T-helper 1 cell (primary cell): Measurements from ENCODE around the gene NMBR.
"Not testable (repeated sequence)": the region's sequence is repeated elsewhere in the genome, so short reads cannot be mapped to it uniquely, and the experiment has no call there.

ENCODE experiments used
- DNase-seq, 5 donors: peaks; one replicate each; pipeline ENCODE4 v3.0.0-alpha.2; 2012 to 2020

The NMBR gene

DNA sequence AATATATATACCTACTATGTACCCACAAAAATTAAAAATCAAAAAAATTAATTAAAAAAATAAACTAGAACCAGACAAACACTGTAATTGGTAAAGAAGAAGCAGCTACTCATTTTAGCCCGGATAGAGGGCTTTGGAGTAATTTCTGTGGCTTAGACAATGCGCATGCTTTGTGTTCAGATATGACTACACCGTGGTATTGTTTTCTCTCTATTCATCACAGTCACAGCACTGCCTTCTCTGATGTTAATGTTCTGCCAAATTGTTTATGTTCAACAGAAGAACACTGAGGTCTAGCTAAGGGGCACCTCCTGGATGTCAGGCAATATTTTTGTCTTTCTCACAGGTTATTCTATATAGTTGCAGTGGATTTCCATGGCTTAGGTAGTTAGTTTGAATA, 91.7 kb downstream of the NMBR start:
- peak in 1 of 5 donors; percentile 3 for DNase-seq

DNA sequence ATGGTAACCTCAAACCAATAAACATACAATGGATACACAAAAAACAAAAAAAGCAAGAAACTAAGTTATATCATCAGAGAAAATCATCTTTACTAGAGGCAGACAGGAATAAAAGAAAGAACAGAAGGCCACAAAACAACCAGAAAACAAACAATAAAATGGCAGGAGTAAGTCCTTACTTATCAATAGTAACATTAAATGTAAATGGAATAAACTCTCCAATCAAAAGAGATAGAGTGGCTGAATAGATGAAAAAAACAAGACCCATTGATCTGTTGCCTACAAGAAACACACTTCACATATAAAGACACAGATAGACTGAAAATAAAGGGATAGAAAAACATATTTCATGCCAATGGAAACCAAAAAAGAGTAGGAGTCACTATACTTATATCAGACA, 95.5 kb downstream of the NMBR start:
- no peak for DNase-seq

DNA sequence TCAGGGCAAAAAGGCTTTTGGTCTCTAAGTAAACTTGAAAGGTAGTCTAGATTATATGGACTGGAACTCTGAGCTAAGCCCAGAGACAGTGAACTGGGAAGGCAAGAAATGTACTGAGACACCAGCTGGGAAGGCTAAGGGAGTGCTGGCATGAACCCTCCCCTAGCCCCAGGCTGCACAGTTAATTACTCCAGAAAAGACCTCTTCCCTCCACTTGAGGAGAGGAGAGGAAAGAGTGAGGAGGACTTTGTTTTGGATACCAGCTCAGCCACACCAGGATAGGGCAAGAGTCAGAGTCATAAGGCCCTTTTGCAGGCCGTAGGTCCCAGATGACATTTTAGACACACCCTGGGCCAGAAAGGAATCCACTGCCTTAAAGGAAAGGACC, 98.3 kb downstream of the NMBR start:
- DNase-seq: no peak

DNA sequence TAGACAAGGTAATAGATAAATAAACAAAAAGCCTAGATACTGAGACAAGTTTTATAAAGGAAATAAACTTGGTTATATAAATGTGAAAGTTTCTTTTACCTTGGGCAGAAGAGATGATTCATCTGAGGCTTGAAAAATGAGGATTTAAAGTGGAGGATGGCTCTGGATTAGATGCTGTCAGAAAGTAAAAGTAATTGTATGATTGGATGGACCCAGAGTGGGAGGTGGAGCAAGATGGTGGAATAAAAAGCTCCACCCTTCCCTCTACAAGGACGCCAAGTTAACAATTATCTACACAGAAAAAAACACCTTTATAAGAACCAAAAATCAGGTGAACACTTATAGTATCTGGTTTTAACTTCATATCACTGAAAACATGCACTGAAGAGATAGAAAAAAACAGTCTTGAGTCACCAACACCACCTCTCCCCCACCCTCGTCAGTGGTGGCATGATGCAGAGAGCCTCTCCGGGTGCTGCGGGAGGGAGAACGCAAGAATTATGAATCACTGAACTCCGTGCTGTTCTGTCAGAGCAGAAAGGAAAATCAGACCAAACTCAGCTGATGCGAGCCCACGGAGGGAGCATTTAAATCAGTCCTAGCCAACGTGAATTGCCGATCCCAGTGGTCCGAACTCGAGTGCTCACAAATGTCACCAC, 98.9 kb downstream of the NMBR start:
- no peak for DNase-seq

GRCh38 chr6:142045380-142046278, 101.3 kb downstream of the NMBR start:
- DNase-seq: no peak

DNA sequence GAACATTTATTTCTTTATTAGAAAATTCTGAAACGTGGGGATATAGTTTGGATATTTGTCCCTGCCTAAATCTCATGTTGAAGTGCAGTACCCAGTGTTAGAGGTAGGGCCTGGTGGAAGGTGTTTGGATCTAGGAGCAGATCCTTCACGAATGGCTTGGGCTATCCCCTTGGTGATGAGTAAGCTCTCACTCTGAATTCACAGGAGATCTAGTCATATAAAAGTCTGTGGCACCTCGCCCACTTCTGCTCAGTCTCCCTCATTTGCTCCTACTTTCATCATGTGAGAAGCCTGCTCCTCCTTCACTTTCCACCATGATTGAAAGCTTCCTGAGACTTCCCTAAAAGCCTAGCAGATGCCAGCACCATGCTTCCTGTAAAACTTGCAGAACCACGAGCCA, 111.0 kb downstream of the NMBR start:
- no peak for DNase-seq

DNA sequence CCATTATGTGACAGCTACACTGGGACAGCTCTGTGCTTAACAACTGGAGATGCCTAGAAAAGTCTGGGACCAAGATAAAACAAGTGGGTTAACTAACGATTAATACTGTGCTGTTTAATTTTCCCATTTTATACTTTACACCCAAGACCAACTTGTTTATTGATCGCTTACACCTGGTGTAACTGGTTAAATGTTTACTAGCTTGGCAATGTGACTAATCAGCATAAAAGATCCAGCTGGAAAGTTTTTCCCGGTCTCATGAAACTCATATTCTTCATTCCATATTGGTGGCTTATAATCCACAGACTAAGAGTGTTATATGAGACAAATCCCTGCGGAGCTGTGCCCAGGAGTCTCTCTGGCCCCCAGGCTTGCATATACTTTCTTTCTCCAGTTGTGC, 115.9 kb downstream of the NMBR start:
- no peak for DNase-seq

- no peak for DNase-seq
Measured at GRCh38 chr6:142030115-142030619, 116.8 kb downstream of the NMBR start.

DNA sequence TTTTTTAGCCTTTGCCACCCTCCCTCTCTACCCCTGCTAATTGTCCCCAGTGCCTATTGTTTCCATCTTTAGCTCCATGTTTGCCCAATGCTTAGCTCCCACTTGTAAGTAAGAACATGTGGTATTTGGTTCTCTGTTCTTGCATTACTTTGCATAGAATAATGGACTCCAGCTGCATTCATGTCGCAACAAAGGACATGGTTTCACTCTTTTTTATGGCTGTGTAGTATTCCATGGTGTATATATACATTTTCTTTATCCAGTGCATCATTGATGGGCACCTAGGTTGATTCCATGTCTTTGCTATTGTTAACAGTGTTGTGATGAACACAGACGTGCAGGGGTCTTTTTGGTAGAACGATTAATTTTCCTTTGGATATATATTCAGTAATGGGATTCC, 118.4 kb downstream of the NMBR start:
- no peak for DNase-seq

DNA sequence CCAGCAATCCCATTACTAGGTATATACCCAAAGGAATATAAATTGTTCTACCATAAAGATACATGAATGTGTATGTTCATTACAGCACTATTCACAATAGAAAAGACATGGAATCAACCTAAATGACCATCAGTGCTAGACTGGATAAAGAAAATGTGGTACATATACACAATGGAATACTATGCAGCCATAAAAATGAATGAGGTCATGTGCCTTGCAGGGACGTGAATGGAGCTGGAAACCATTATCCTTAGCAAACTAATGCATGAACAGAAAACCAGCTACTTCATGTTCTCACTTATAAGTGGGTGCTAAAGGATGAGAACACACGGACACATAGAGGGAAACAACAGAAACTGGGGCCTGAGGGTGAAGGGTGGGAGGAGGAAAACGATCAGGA, 119.1 kb downstream of the NMBR start:
- not testable (repeated sequence) for DNase-seq

- DNase-seq: no peak
Measured at GRCh38 chr6:142027074-142027473, 119.8 kb downstream of the NMBR start.

DNA sequence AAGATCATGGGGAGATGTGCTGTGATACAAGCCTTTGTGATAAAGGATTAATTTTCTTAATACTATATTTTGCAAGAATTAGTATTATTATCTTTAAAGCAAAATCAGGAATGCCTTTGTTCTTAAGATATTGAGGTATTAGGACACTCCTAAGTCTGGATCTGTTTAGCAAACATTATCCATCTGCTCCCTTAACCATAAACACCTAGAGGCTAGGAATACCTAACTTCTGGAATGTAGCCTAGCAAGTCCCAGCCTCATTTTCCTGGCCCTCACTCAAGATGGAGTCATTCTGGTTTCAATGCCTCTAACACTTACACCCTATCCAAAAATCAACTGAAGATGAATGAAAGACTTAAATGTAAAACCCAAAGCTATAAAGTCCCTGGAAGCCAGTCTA, 120.5 kb downstream of the NMBR start:
- DNase-seq: no peak
